DMS53 (cell line): ENCODE measurements around the gene MYO16.
A peak's percentile ranks its signal among the peaks of the same experiment; 100 is the strongest.
"Not testable (repeated sequence)": the region's sequence is repeated elsewhere in the genome, so short reads cannot be mapped to it uniquely, and the experiment has no call there.

Experiments used
- DNase-seq: peaks from one replicate; lab custom pipeline; 2025; lab: John Stamatoyannopoulos, UW

The MYO16 gene

GRCh38 chr13:108742701-108743451 lies 113.5 kb downstream of the MYO16 start:
- DNase-seq, result no peak

DNA sequence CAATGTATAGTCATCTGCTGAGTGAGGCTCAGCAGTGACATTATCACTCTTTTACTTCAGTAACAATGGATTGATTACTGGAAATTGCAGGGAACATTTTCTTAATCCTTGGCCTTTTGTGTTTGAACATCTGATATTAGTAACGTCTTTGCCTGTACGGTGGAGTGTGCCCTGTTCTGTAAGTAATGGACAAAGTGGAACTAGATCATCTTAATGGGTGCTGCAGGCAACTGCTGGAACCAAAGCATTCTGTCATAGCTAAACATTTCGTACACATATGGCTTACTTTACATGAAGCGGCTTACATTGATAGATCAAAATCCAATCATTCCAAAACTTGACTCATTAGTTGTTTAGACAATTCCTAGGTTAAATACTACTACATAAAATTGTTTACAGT lies 114.1 kb downstream of the MYO16 start:
- no peak for DNase-seq

DNA sequence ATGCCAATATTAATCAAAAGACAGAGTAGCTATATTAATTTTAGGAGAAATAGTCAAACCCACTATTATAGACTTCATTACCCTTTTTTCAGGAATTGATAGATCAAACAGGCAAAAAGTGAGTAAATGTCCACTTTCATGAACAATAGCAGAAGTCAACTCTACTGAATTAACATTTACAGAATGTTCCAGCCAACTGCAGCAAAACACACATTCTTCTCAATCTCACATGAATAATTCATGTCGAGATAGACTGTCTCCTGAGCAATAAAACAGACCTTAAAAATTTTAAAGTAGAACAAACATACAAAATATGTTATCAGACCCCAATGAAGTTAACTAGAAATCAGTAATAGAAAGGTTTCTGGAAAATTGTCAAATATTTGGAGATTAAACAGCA lies 118.4 kb downstream of the MYO16 start:
- no peak for DNase-seq

- DNase-seq, result no peak
Observed at GRCh38 chr13:108752276-108752675, 122.9 kb downstream of the MYO16 start.

DNA sequence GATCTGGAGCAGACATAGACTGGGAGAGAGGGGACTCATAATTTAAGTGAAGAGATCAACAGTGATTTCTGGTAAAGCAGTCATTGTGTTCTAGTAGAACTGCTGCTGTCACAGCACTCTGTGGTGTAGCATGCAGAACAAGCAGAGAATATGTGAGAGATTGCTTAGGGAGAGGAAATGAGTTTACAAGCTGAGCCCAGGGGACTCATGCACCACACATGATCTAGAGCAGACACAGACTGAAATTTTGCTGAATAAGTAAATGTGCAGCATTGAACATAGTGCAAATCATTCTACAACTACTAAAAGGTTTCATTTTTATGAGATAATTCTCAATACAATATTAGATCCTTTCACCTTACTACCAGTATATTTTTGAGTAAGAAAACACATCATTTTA lies 125.7 kb downstream of the MYO16 start:
- DNase-seq, result no peak

DNA sequence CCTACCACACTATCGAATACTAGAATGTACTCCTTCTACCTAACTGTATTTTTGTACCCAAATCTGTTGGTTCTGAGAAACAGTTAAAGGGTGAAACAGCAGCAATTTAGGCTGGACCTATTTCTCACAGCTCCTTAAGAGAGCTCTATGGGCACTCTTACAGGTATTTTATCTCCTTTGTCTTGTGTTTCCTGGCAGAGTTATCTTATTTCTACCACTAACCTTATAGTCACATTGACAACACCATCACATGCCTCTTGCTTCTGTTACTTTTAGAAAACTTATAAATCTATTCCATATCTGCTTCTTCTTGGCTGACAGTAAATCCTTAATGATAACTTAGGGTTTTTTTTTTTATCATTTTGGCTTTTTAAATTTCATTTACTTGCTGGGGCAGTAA lies 130.7 kb downstream of the MYO16 start:
- DNase-seq, result no peak

- no peak for DNase-seq
Observed at GRCh38 chr13:108760541-108760940, 131.1 kb downstream of the MYO16 start.

GRCh38 chr13:108768035-108768434 lies 138.6 kb downstream of the MYO16 start:
- no peak for DNase-seq

- DNase-seq, result no peak
Observed at GRCh38 chr13:108769213-108770070, 140.0 kb downstream of the MYO16 start.

DNA sequence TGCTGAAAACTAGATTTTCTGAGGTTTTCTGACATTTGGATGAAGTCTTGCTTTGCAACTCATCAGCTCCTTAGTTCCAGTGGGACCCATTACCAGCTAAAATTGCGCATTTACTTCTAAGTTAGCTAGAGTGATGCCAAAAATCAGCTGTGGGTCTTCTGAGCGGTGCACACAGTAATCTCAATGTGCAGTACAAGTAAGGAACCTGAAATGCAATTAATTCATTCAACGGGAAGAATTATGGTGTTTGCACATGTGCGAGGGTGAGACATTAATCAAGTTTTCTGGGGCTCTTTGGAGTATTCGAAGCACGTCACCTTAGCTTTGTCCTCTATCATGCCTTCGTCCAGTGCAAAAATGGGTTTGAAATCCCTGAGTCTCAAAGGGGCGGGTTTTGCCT lies 146.2 kb downstream of the MYO16 start:
- DNase-seq, result no peak

DNA sequence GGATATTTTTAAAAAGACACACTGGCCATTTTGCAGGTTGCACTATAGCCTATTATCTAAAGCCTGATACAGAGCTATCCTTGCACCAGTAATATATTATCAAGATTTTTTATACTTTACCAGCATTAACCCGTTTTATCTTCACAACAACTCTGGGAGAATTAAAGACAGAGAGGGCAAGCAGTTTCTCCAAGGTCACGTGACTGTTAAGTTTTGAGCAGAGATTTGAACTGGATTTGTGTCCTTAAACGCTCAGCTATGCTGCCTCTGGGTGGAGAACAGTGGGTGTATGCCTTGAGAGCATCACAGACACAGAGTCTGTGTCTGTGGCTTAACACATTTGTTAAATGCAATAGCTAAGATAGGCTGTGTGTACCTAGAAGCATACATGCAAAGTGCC lies 147.2 kb downstream of the MYO16 start:
- DNase-seq, result no peak

GRCh38 chr13:108777421-108778420 lies 148.3 kb downstream of the MYO16 start:
- peak; percentile 9 for DNase-seq

- DNase-seq, result no peak
Observed at GRCh38 chr13:108779308-108779707, 149.9 kb downstream of the MYO16 start.

- DNase-seq, result no peak
Observed at GRCh38 chr13:108780706-108781105, 151.3 kb downstream of the MYO16 start.

DNA sequence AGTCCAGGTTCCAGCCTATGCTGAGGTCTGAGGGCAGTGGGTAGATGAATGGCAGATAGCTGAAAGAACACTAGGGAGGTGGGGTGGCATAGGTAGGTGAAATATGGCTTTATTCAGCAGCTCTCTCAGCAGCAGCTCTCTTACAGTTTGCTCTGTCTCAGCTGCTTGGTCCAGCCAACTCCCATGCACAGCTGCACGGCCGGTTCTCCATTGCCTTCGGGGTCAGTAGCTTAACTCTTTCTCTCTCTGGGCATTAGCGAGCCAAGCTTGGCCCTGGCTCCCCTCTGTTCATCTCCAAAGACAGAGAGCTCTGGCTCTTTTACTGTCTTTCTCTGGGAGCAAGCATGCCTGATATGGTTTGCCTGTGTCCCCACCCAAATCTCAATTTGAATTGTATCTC lies 151.9 kb downstream of the MYO16 start:
- DNase-seq, result no peak

GRCh38 chr13:108782480-108782879 lies 153.1 kb downstream of the MYO16 start:
- not testable (repeated sequence) for DNase-seq

DNA sequence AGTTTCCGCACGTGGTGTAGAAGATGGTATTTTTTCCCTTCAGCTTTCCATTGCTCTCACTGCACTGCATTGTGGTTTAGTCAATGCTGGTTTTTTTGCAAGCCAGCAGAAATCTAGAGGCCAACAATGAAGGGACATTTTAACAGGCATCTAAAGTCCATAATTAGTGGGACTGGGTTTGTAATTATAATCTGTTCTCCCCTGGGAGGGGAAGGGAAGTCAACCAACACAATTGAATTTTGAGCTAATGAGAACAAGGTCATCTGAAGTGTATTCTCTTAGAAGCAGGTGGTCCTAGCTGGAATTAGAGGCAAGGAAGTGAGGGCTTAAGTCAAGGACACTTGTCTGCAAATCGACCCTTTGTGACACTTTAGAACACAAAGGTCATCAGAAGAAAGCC lies 156.4 kb downstream of the MYO16 start:
- DNase-seq, result no peak

- DNase-seq, result no peak
Observed at GRCh38 chr13:108786456-108787200, 157.2 kb downstream of the MYO16 start.

- no peak for DNase-seq
Observed at GRCh38 chr13:108787700-108788414, 158.4 kb downstream of the MYO16 start.

- no peak for DNase-seq
Observed at GRCh38 chr13:108789476-108789875, 160.1 kb downstream of the MYO16 start.

DNA sequence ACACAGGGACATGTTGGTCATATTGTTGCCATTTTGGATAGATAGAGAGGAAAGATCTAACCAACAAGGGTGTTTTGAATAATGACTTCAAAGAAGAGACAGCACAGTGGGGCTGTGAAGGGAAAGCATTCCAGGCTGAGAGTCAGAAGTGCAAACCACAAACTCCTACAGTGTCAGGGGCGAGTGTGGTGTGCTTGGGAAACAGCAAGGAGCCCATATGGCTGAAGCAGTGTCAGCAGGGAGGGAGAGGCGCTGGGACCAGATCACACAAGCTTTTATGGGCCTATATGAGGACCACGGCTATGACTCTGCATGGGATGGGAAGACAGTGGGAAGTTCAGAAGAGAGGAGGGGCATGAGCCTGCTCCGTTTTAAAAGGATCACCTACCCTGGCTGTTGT lies 166.4 kb downstream of the MYO16 start:
- no peak for DNase-seq
